NCI-H146 treated with DMSO at 0.1 percent for 48 hours (cell line): ENCODE data around the gene APLP2.

Experiments used
- DNase-seq: peaks from one replicate; lab custom pipeline; 2025; ENCODE audit not compliant: unreplicated experiment; lab: John Stamatoyannopoulos, UW

The APLP2 gene

GRCh38 chr11:130114281-130114680 is 44.6 kb downstream of the APLP2 start:
- no peak for DNase-seq

- no peak for DNase-seq
Measured at GRCh38 chr11:130114726-130115125, 45.0 kb downstream of the APLP2 start.

GRCh38 chr11:130115218-130115617 is 45.5 kb downstream of the APLP2 start:
- no peak for DNase-seq

GRCh38 chr11:130118165-130118564 is 48.5 kb downstream of the APLP2 start:
- no peak for DNase-seq

DNA sequence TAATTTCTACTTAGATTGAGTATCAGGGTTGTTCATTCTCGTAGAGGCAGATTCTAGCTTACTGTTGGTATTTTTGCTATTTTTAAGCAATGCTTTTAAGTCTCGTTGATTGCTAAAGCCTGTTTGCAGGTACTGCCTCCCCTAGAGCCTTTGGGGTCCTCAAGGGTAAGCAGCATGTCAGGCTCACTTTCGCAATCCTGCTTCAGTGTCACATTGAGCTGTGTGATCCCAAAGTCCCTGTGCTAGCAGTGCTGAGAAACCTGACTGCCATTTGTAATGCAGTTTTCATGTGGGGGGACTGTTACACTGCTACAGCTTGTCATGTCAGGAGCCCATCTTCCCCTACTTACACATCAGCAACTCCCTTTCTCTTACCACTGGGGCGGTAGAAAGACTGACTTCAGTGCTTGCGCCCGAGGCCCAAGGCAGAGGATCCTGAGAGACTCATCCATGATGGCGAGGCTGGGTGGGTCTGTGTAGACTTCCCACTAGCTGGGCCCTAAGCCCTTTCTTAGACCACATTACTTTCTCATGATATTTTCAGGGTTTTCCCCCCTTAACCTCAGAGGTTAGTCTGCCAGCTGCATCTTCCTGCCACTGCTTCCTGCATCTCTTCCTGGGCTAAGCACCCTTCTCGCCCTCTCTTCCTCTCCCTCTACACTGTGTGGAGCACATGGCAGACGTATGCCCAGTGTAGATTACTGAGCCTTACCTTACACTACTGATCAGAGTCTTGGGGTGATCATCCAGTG is 49.1 kb downstream of the APLP2 start:
- no peak for DNase-seq

- DNase-seq: no peak
Measured at GRCh38 chr11:130120045-130120444, 50.4 kb downstream of the APLP2 start.

DNA sequence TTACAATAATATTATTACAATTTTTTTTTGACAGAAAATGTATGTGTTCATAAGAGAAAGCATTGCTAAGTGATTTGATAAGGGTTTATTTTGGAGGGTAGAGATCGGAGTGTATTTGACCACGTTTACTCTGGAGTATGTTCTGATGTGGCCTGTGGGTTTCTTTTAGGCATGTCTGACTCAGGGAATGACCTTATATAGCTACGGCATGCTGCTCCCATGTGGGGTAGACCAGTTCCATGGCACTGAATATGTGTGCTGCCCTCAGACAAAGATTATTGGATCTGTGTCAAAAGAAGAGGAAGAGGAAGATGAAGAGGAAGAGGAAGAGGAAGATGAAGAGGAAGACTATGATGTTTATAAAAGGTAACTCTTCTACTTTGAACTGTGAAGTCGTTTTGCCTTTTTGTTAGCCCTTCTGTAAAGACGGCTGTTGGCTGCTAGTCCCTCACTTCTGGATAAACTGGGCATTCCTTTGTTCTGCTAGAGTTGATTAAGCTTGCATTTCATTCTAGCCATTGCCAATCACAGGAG is 51.8 kb downstream of the APLP2 start:
- DNase-seq: no peak

GRCh38 chr11:130122141-130122575 is 52.5 kb downstream of the APLP2 start:
- no peak for DNase-seq

GRCh38 chr11:130123414-130124040 is 53.8 kb downstream of the APLP2 start:
- DNase-seq: no peak

GRCh38 chr11:130124096-130124495 is 54.4 kb downstream of the APLP2 start:
- DNase-seq: no peak

DNA sequence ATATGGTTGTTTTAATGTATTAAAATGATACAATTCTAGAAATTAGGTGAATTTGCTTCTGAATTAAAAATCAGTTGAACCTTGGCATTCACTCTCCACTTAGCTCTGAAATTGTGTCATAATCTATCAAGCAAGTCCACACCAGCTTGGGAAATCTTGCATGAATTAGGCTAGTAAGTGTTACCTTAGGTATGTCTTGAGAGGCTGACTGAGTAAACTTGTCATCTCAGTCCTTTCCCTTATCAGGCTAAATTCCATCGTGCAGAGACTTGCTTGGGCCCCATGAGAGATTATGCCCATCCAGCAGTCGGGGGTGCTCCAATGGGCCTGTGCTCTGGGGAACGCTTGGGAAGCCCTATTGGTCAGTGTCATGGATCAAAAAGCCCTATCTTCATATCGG is 55.9 kb downstream of the APLP2 start:
- DNase-seq: no peak

GRCh38 chr11:130126516-130126915 is 56.8 kb downstream of the APLP2 start:
- DNase-seq: no peak

GRCh38 chr11:130127509-130127908 is 57.8 kb downstream of the APLP2 start:
- DNase-seq: no peak

- no peak for DNase-seq
Measured at GRCh38 chr11:130128626-130129025, 58.9 kb downstream of the APLP2 start.

GRCh38 chr11:130129922-130130321 is 60.2 kb downstream of the APLP2 start:
- no peak for DNase-seq

DNA sequence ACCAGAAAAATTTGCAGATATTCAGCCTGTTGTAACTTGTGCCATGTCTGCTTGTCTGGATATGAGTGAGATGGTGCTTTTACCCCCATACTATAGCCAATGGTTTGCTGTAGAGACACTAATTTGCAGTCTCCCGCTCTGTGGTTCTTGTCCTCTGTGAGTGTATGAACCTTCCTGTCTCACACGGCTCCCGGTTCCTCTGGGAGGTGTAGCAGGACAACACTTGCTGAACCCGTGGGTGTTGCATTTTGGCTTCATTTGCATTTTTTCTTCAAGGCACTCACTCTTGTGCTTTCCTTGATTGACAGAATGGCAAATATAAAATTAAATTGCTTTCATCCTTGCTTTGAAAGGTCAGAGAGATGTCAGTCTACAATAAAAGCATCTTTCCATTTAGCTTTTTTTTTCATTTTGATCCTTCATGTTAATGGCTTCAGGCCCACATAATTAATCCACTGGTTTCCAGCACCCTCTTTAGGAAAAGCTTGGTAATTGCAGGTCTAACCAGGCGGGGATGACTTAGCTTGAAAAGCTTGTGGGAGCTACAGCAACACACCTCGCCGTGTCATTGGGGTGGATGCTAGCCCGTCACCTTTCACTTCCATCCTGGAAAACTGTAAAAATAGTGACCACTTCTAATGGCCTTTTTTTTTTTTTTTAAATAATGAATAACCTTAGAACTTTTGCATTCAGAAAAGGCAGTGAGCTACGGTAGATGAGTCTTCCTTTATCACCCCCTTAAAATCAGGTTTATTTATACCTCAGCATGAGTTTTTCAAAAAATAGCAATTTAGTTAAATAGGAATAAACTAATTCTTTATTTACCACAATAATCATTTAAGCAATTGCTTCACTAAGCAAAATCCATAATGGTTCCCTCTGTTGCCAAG is 62.5 kb downstream of the APLP2 start:
- DNase-seq: peak; percentile 35

- DNase-seq: no peak
Measured at GRCh38 chr11:130133716-130134115, 64.0 kb downstream of the APLP2 start.

GRCh38 chr11:130136107-130136506 is 66.4 kb downstream of the APLP2 start:
- DNase-seq: no peak

DNA sequence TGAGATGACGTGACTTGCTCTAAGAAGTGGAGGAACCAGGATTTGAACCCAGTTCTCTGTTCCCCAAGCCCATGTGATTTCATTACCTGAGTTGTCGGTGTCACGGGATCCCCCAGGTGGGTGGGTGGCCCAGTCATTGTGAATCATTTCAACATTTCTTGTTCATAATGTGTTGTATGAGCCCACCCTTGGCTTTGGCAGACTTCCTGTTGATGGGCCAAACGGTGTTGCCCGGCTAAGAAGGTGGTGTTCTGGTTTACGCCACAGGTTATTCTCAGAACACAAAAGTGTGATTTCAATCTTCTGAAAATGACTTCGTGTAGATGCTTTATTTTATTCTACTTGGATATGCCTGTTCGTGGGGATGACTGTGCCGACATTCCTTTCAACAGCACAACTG is 68.3 kb downstream of the APLP2 start:
- DNase-seq: no peak

DNA sequence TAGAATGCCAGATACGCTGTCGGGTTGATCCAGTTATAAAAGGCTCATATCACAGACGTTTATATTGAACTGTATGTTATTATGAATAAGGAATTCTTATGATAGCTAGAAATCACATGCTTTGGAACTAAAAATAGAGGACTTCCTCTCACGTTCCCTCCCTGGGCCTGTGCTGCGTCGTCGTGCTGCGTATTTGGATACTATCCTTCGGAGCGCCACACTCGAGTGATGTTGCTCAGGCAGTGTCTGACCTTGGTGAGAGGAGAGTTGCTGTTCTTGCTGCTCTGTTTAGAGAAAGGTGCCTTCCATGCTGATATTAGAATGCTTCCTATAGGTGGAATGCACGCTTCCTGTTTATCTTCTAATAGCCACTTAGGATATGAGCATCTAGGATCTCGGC is 69.7 kb downstream of the APLP2 start:
- DNase-seq: no peak

- no peak for DNase-seq
Measured at GRCh38 chr11:130141561-130142341, 72.1 kb downstream of the APLP2 start.
